Glomerular visceral epithelial cell (primary cell): ENCODE data around the gene GEMIN5.

Source experiments
- DNase-seq: peaks from one replicate; pipeline ENCODE4 v3.0.0-alpha.2; 2016; ENCODE audit errors: extremely low spot score

The GEMIN5 gene

DNA sequence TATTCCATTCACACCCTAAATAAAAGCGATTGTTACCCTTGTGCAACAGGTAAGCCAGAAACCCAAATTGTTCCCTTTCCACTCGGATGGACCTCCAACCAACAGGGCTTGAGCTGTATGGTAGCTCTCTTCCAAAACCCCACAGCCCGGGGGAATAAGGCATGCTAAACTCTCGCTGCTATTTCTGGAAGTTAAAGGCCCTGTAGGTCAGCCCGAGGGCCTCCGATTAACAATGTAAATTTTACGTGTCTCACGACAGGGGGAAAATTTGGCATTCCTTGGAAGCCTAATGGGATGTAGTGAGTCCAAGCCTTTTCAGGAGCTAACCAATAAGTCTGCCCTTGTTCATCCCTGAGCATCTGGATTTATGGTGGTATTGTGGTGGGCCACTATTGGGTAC is 53.6 kb downstream of the GEMIN5 start:
- no peak for DNase-seq

DNA sequence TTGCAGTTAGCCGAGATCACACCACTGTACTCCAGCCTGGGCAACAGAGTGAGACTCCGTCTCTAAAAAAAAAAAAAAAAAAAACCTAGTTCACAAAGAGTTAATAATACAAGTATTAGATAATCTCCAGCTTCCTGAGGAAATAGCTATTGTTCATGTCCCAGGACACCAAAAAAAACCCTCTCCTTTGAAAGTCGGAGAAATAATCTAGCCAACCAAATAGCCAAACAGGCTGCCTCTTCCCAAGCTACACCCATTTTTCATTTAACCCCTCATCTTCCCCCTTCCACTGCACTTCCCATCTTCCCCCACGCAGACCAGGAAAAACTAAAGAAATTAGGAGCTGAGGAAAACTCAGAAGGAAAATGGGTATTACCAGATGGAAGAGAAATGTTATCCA is 56.0 kb downstream of the GEMIN5 start:
- DNase-seq = no peak

DNA sequence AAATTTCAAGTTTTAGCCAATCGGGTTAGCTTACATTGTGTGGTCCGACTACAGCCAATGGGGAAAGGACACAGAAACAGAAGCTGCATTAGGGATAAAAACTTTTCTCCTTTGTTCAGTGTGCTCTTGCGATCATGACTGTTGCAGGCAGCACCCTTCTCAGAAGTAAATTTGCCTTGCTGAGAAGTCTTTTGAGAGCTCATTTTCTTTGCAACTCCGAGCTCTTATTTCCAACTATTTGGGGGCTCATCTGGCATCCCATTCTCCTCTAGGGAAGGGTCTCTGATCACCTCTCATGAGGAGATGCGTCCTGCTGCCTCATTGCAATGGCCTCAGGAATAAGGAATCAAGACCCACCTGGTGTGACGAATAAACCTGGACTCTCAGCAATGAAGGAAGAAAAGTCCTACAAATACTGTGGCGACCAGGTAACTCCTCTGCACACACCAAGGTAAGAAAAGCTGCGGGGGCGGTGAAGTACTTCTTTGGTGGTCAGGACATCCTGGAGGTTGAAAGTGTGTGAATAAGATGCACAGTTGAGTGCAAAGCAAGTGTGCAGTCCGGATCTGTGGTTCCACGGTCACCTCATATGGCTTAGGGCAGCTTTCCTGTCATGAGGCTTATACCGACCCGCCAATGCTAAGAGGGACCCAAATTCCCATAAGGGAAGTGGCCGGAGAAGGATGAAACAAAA is 59.2 kb downstream of the GEMIN5 start:
- DNase-seq = no peak

DNA sequence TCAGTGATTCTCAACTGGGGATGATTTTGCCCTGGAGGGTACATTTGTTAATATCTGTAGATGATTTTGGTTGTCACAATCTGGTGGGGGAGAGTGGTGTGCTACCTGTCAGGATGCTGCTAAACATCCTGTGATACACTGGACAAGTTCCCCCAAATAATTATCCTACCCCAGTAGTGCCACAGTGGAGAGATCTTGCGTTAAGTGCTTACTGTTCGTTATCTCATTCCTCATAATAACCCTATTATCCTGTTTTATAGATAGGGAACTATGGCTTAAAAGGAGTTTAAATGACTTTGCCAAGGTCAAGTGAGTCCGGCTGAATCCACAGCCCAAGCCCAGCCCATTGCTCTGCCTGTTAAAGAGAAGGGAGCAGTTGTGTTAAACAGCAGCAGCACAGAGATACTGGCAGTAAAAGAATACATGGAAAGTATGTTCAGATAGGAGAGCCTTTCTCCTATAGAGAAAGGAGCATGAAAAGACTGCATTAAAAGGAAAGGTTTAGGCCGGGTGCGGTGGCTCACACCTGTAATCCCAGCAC is 64.2 kb downstream of the GEMIN5 start:
- no peak for DNase-seq

DNA sequence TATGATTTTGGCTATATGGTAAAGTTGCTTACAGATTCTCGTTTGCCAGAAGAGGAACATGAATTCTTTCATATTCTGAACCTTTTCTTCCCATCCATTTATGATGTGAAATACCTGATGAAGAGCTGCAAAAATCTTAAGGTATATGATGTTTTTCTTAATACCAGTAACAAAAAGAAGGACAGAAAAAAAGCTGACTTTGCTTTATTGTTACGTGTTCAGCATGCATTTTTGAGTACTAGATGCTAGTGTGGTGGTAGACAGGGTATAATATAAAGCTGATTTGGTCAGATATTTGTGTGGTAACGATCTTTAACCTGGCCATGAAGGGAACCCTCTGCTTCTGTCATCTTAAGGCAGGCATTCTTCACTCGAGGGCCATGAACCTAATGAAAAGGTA is 66.3 kb downstream of the GEMIN5 start:
- DNase-seq = no peak

DNA sequence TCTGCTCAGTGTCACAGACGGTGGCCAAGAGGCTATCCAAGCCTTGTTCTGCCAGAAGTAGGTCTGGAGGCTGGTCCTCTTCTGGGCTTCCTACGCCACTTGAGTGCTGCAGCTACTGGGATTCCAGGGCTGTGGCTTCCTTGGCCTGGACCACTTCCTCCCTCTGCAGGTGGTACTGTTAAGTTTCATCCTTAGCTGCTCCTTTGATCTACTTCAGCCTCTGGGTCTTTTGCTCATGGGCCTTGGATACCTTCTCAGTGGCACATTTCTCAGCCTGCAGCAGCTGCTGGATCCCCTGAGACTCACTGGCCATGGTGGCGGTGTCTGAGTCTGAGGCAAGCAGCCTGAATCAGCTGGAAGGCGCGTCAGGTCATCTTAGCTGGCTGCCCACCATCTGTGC is 69.3 kb downstream of the GEMIN5 start:
- peak; percentile 30 for DNase-seq

DNA sequence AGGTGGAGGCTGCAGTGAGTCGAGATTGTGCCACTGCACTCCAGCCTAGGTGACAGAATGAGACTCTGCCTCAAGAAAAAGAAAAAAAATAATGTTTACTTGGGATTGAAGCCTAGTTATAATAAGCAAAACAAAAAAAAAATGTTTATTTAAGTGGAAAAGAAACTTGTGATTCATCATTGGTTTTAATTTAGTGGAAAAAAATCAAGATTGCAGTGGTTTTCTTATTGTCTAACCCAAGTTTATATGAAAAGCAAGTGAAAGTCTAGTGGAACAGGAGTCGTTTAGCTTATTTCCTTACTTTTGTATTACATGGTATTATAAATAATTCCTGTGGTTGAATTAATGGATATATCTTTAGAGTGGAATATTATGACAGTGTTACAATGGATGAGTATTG is 71.2 kb downstream of the GEMIN5 start:
- DNase-seq = no peak

DNA sequence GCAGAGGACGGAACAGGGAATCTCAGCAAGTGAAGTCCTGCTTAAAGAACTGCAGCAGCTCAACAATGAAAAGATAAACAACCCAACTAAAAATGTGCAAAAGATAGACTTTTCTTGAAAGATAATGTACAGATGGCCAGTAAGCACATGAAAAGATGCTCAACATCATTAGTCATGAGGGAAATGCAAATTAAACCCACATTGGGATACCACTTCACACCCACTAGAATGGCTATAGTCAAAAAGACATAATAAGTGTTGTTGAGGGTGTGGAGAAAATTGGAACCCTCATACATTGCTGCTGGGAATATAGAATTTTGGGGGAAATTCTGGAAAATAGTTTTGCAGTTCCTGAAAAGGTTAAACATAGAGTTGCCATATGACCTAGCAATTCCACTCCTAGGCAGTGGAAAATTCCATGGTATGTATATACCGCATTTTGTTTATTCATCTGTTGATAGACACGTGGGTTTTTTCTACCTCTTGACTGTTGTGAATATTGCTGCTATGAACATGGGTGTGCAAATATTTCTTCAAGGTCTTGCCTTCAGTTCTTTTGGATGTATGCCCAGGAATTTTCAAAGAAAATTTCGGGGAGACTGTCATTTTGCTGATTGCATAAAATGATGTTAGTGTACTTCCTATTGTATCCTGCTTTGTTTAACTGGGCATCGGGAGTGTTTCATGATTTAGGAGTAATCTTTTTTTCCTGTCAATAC is 72.4 kb downstream of the GEMIN5 start:
- no peak for DNase-seq

DNA sequence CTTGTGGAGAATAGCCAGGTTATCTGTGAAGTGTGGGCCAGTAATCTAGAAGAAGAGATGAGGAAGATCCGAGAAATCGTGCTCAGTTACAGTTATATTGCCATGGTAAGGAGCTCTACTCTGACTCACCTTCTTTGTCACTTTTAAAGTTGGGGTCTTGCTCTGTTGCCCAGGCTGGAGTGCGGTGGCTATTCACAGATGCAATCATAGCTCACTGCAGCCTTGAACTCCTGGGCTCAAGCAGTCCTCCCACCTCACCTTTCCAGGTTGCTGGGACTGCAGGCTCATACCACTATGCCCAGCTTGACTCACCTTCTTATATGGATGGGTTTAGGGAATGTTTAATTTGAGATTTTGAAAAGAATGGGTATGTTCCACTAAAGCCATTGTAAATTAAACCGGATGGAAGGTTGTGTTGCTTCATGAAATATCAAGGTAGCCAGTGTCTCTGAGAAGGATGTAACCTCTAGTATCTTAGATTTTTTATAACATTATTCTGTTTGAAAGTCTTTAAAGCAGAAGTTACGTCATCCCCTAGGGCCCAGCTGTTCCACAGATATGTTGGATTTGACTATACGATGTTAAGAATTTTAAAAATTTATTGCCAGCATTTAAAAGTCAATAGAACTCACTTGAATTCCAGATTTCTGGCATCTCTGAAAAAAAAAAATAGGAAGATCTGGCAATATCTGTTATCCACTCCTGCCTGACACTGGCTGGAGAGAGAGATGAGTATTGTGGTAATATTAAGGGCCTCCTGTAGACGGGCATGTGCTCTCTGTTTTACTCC is 74.5 kb downstream of the GEMIN5 start:
- DNase-seq = no peak

DNA sequence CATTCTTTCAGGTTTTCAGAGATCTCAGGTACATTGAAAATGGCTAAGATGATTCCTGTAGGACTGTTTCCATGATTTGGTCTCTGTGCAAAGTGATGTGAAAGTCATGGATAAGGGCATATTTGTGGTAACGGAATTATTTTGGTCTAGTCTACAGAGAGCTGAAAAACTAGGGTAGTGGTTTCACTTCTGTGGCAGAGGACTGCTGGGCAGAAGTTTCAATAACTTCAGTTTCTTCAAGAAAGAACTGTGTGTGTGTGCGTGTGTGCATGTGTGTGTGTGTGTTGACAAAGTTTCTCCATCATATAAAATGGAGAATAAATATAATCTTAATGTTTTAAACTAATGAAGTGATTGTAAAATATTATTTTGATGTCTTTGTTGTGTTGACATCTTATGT is 75.2 kb downstream of the GEMIN5 start:
- no peak for DNase-seq

DNA sequence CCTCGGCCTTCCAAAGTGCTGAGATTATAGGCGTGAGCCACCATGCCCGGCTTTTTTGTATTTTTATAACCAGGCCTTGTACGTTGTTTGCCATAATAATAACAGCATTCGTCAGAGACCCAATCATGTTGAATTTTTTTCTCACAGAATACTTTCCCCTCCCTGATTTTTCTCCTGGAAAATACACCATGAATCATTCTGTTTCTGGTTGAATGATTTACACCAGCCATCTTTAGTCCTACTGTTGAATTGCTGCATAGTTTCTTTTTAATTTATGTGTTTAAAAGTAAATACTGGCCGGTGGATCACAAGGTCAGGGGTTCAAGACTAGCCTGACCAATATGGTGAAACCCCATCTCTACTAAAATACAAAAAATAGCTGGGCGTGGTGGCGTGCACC is 76.1 kb downstream of the GEMIN5 start:
- DNase-seq = peak; percentile 34

DNA sequence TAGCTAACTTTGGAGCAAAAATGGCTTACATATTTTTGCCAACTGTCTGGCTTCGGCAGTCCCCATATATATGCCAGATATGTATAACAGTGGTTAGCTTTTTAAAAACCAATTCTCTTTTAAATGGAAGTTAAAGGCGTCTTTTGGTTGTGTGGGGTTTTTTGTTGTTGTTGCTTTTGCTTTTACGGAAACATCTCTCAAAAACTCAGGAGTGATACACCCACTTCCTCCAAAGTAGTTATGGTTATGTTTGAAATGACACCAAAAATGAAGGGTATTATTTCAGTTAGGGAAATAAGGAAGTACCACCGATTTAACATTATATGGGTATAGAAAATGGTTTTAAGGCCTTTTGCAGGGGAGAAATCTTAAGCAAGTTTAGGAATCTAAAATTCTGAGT is 77.2 kb downstream of the GEMIN5 start:
- no peak for DNase-seq

DNA sequence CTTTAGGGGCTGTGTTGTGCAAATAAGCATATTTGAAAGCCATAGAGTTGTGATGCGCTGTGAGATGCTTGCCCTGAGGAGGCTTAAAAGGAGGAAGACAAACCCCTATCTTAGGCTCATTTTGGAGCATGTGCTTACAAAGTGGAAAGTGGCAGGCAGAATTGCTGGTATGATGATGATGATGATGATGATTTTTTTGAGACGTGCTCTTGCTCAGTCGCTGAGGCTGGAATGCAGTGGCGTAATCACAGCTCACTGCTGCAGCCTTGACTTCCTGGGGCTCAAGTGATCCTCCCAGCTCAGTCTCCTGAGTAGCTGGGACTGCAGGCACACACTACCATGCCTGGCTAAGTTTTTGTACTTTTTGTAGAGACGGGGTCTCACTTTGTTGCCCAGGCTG is 77.9 kb downstream of the GEMIN5 start:
- DNase-seq = peak; percentile 68

DNA sequence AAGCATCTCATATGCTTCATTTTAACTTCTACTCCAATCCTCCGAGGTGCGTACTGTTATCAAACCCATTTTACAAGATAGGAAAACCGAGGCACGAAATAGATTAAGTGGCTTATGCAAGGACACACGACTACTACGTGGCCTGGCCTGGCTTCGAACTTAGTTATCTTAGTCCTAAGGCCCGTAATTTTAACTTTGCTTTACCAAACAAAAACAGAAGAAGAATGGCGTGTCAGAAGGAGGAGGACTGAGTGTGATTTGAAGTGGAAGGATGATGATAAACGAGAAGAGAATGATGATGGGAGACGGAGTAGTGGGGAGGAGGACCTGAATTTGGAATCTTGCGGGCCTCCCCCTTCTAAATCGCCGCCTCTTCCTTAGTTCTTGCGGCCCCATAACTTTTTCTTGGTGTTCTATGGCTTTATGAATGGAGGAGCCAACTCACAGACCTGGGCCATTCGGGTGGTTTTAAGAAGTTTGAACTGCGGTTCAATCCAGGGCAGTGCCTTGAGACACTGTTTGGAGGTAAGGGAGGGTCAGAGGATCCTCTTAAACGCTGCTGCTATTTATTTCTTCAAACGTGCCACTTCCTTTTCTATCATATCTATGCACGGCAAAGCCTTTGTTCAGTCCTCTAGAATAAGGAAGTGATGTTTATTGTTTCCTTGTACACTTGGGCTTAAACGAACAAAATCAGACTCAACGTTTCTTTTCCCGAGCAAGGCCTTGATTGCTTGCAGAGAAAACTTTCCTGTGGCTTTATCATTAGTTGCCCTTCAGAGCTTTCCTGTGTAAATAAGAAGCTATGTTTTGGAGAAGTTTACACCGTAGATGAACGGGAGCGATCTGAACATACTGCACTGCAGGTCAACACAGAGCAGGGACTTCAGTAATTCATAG is 78.8 kb downstream of the GEMIN5 start:
- DNase-seq = peak; percentile 20

DNA sequence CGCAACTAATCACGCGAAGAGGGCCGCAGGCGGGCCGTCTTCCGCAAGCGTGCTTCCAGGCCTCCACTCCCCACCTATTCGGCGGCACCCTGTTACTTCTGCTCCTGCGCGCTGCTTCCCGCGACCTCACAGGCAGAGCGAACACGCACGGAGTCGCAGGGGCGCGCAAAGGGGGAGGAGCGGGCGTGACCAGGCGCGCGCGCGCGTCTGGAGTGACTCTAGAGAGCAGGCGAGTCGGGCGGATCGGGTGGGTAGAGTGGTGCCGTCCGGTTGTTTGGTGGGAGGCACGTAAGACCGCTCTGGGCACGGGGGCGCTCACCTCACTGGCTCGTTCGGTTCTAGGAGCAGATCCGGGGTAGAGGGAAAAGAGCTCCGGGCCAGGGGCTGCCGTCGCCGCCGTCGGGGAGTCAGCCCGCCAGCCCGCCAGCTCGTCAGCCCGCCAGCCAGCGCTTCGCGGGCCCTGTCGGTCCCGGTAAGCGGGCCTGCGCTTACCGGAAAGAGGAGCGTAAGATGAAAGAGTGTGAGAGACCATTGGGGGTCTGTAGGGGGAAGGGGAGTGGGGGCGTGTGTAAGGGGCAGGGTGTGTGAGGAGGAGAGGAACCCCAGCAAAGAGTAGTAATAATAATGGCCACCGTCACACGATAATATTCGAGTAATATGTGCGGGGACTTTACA is 79.6 kb downstream of the GEMIN5 start, which contains the start of gene CNOT8:
CNOT8 (plus strand) TSS at position 331 of the 675 bp plus-strand sequence. CDS start 4,652 bp downstream, outside the sequence.
- DNase-seq = peak; percentile 99

DNA sequence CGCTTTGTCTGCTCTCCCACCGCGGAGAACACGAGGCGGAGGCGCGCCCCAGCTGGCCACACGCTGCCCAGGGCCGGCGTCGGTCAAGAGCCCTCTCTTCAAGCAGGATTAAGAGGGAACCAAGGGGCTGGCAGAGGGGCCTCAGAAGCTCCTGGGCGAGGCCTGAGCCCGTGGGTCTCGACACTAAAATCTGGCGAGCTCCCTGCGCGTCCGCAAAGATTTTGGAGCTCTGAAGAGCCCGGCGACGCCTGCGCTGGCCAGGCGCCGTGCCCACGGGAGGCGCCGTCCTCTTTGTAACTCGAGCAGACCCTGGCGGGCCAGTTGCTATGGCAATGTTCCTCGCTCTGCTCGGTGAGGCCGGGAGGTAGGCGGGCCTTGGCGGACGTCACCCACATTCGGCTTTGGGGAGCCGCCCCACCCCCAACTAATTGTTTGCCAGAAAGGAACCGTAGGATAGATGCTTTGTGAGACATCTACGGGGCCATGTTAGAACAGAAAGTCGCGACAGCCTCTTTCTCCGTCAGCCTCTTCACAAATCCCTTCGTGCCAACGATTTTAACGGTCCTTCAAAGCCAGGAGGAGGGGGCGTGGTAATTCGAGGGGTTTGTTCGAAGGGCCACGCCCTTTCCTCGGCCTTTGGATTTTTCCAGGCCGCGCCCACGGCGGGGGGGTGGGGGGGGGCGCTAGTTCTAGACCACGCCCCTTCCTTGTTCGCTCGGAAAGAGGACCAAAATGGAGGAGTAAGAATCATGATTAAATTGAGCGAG is 80.3 kb downstream of the GEMIN5 start:
- peak; percentile 97 for DNase-seq

DNA sequence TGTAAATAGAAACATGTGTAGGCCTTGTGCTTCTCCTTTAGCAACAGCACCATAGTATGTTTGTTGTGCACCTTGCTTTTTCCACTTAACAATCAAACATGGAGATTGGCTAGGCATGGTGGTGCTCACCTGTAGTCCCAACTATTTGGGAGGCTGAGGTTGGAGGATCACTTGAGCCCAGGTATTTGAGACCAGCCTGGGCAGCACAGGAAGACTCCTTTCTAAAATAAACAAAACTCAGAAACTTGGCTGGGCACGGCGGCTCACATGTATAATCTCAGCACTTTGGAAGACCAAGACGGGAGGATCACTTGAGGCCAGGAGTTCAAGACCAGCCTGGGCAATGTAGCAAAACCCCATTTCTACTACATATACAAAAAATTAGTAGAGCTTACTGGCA is 86.7 kb downstream of the GEMIN5 start:
- DNase-seq = no peak

DNA sequence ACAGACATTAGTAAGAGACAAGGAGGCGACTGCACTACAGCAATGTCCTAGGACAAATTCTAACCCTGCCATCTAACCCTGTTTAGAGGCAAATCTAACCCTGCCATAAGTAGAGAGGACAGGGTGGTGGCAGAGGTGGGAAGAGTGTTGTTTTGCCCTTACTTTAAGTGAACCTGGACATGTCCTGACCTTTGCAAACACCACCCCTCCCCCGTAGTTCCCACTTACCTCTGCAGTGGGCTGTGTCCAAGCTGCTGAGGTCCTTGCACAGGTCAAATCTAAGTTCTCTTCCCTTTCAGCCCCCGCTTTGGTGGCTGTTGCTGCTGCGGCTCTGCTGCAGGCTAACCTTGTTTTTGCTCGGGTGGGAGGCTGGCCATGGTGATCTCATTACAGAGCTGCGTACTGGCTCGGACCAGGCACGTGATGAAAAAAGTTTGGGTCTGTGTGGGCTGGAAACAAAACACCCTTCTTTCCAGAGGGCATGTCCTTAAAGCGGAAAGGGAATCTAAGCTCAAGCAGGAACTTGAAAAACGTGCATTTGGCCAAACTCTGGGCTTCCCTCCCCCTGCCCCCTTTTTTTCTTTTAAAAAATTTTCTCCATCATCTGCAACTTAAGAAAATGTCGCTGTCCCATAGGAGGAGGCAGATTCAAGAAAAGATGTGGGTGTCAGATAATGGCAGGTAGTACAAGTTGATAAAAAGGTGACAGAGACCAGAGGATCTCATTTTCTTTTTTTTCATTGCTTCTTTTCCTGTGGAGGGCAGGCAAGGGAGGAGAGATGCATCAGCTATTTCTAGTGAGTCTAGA is 87.6 kb downstream of the GEMIN5 start, which contains the start of gene FAXDC2:
FAXDC2 (minus strand) TSS at position 349 of the 808 bp plus-strand sequence. CDS start 12,425 bp downstream, outside the sequence.
- DNase-seq = peak; percentile 49

DNA sequence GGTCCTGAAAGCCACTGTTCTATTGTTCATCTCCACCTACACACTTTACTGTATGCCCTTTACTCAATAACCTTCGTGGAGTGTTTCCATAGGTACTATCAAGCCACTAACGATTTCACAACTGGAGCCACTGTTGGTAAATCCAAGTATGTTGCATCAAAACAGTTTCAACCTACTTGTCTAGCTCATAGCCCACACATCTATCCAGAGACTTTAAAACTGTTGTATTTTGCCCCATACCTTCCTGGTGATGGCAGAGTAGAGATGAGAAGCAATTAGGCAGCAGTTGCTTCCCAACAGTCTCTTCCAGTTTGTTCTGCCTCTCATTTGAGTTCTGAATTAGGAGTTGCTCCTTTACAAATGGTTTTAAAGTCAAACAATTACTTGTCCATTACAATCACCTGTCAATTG is 88.2 kb downstream of the GEMIN5 start:
- no peak for DNase-seq
